HEK293 (cell line): ENCODE data around the gene VASH2.

ENCODE experiments used
- ATF2 ChIP-seq: fragments of 450-650 bp; formaldehyde crosslinking; IDR thresholded peaks from 2 replicates; pipeline ENCODE4 v1.5.1; 2016; ENCODE audit warnings: missing biosample characterization, missing genetic modification characterization, low read depth
- ZNF114 ChIP-seq: fragments of 450-650 bp; formaldehyde crosslinking; IDR thresholded peaks from 2 replicates; pipeline ENCODE4 v1.5.0; 2017; ENCODE audit warnings: missing biosample characterization, missing genetic modification characterization
- ZNF24 ChIP-seq: fragments of 450-650 bp; formaldehyde crosslinking; IDR thresholded peaks from 2 replicates; pipeline ENCODE4 v1.5.1; 2016; ENCODE audit warnings: missing biosample characterization, missing genetic modification characterization
- ZNF488 ChIP-seq: fragments of 450-650 bp; formaldehyde crosslinking; IDR thresholded peaks from 2 replicates; pipeline ENCODE4 v1.5.1; 2016; ENCODE audit warnings: missing biosample characterization, missing genetic modification characterization
- ZNF692 ChIP-seq: fragments of 450-650 bp; formaldehyde crosslinking; IDR thresholded peaks from 2 replicates; pipeline ENCODE4 v1.5.1; 2016; ENCODE audit warnings: missing biosample characterization, missing genetic modification characterization
- ZNF777 ChIP-seq: fragments of 450-650 bp; formaldehyde crosslinking; IDR thresholded peaks from 2 replicates; pipeline ENCODE4 v1.5.1; 2017; ENCODE audit warnings: missing biosample characterization, missing genetic modification characterization, borderline replicate concordance

DNA sequence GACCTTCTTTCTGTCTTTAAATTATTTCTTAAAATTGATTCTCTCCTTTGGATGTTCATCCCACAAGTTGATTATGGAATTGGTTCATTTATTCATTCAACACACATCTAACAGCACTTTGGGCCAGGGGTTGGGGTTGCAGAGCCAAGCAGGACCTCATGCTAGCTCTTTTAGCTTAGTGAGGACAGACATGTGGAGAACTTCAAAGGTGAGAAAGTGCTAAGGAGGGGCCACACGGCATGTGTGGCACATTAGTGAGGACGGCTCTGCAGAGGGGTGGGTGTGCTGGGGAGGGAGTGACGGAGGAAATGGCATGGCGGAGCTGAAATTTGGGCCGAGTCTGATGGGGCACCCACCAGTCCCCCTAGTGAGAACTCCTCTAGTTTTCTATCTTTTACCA lies 32.5 kb upstream of the VASH2 start:
- TF ChIP-seq ATF2, result no peak
- no peak for TF ChIP-seq ZNF692 (tag by site-specific recombination)
- TF ChIP-seq ZNF777 (tag by site-specific recombination), result no peak
- no peak for TF ChIP-seq ZNF114 (tag by site-specific recombination)
- no peak for TF ChIP-seq ZNF488 (tag by site-specific recombination)
- TF ChIP-seq ZNF24 (tag by site-specific recombination), result no peak
